OCI-LY7 (cell line): ENCODE results near the gene SLC9A9. TPM values are rescaled to one million over a fixed set of nuclear protein-coding genes. Genes with fewer than 3 reads are reported as not detected.

Experiments used
- BruUV-seq: library from RNA; stranded (reverse); fragments of 400-500 nt; replicated peaks from 2 replicates; lab custom pipeline; 2021; lab: Mats Ljungman, UMichigan
- CTCF ChIA-PET: fragments of 300-600 bp; sonication (Branson Sonifier 250); formaldehyde crosslinking; loops from one replicate; lab custom pipeline; 2022; ENCODE audit warnings: antibody characterized with exemption; ENCODE audit not compliant: unreplicated experiment; lab: Charles Lee
- POLR2A ChIA-PET: fragments of 300-600 bp; sonication (Branson Sonifier 250); formaldehyde crosslinking; loops from one replicate; lab custom pipeline; 2022; ENCODE audit warnings: antibody characterized with exemption; lab: Charles Lee
- DNase-seq: peaks from one replicate; pipeline ENCODE4 v3.0.0-alpha.2; 2015; ENCODE audit warnings: low spot score
- H2AFZ ChIP-seq: fragments of 200-600 bp; sonication (generic), shearing (Covaris generic); 2 replicates; pipeline ENCODE4 v1.6.1; 2014; ENCODE audit warnings: mild to moderate bottlenecking, antibody characterized with exemption, low read length, moderate library complexity
- H3K27ac ChIP-seq: fragments of 200-600 bp; sonication (generic); 2 replicates; pipeline ENCODE4 v1.5.1; 2014; ENCODE audit warnings: mixed run types, low read depth, mild to moderate bottlenecking, moderate library complexity, low read length, inconsistent platforms; ENCODE audit not compliant: poor library complexity, severe bottlenecking
- H3K36me3 ChIP-seq: fragments of 200-600 bp; sonication (generic); 2 replicates; pipeline ENCODE4 v1.6.1; 2014; ENCODE audit warnings: mild to moderate bottlenecking, antibody characterized with exemption, low read length, moderate library complexity, mixed read lengths; ENCODE audit not compliant: insufficient read depth
- H3K4me1 ChIP-seq: fragments of 200-600 bp; sonication (generic); 2 replicates; pipeline ENCODE4 v1.5.1; 2014; ENCODE audit warnings: mild to moderate bottlenecking, low read length; ENCODE audit not compliant: insufficient read depth, poor library complexity, severe bottlenecking
- H3K4me2 ChIP-seq: fragments of 200-600 bp; sonication (generic); 2 replicates; pipeline ENCODE4 v1.6.1; 2014; ENCODE audit warnings: mild to moderate bottlenecking, low read length
- H3K4me3 ChIP-seq: fragments of 200-600 bp; sonication (generic); 2 replicates; pipeline ENCODE4 v1.5.1; 2014; ENCODE audit warnings: mild to moderate bottlenecking, low read depth, low read length; ENCODE audit not compliant: poor library complexity, severe bottlenecking
- H3K79me2 ChIP-seq: fragments of 200-600 bp; sonication (generic); 2 replicates; pipeline ENCODE4 v1.6.1; 2016; ENCODE audit warnings: low read depth, mild to moderate bottlenecking, low read length, moderate library complexity, mixed read lengths; ENCODE audit not compliant: insufficient read depth
- H3K9me2 ChIP-seq: fragments of 200-600 bp; sonication (generic); 2 replicates; pipeline ENCODE4 v1.6.1; 2016; ENCODE audit warnings: mild to moderate bottlenecking, low read length, mixed read lengths; ENCODE audit not compliant: insufficient read depth
- H3K9me3 ChIP-seq: fragments of 200-600 bp; sonication (generic); 2 replicates; pipeline ENCODE4 v1.6.1; 2014; ENCODE audit warnings: mild to moderate bottlenecking, mixed run types, low read length, mixed read lengths
- H4K20me1 ChIP-seq: fragments of 200-600 bp; sonication (generic); 2 replicates; pipeline ENCODE4 v1.6.1; 2014; ENCODE audit warnings: mild to moderate bottlenecking, antibody characterized with exemption, low read length, moderate library complexity, mixed read lengths; ENCODE audit not compliant: insufficient read depth
- CTCF ChIP-seq: fragments of 200-600 bp; sonication (generic); conservative IDR thresholded peaks from 2 replicates; pipeline ENCODE4 v1.5.1; 2014; ENCODE audit warnings: mild to moderate bottlenecking, antibody characterized with exemption, low read length, moderate library complexity, mixed read lengths
- EZH2phosphoT487 ChIP-seq: fragments of 200-600 bp; sonication (generic); IDR thresholded peaks from 2 replicates; pipeline ENCODE4 v1.6.1; 2018; ENCODE audit warnings: low read depth, borderline replicate concordance, mild to moderate bottlenecking, mixed run types, antibody characterized with exemption, low read length, moderate library complexity, mixed read lengths
- intact Hi-C: fragments of 100-400 bp; cut with micrococcal nuclease; formaldehyde crosslinking; loops from one replicate; pipeline ENCODE4 v1.10.0; 2022; ENCODE audit not compliant: unreplicated experiment
- total RNA-seq, 2 experiments: library from RNA; depleted of rRNA in 1 of 2; stranded (reverse); fragments of >200 nt in 1 of 2; shearing (Covaris generic) in 1 of 2; gene quantifications; 2 replicates each; pipeline ENCODE4 v1.2.3, GENCODE V29; 2014 to 2022

Gene SLC9A9
- total RNA-seq, 2 experiments from 2014 or later, result 9.3 to 14.8 TPM

- intact Hi-C loops, result no loop called here
These were observed 154.8 kb downstream of the SLC9A9 start for GRCh38 chr3:143693506-143693905.

GRCh38 chr3:143686638-143687197 lies 161.6 kb downstream of the SLC9A9 start:
- Histone ChIP-seq H3K79me2 (no peaks in the 10 kb centered on the region), H3K9me2 (no peaks in the 10 kb centered on the region), H3K9me3 (no peaks in the 10 kb centered on the region), H3K36me3 (no peaks in the 10 kb centered on the region), H2AFZ (no peak overlapping the region), H3K4me3 (no peak overlapping the region), H3K27ac (no peak overlapping the region), H3K4me2 (no peak overlapping the region), H3K4me1 (no peaks in the 10 kb centered on the region), H4K20me1 (no peaks in the 10 kb centered on the region)
- POLR2A ChIA-PET, result interaction anchor here (0.6 kb wide), 1 partner anchor 20 kb away, joined by 4 read pairs; no protein-coding TSS in a partner anchor
- DNase-seq, result no peak
- CTCF ChIA-PET, result no interaction called here
- no TSS peak for BruUV-seq
- TF ChIP-seq EZH2phosphoT487 (no peak), CTCF (no peak)
- intact Hi-C loops, result no loop called here

More at GRCh38 chr3:143693506-143693905, 154.8 kb downstream of the SLC9A9 start:
- H3K27ac ChIP-seq, result no peak overlapping the region
- BruUV-seq, result no TSS peak
- no peaks in the 10 kb centered on the region for H3K9me3 ChIP-seq
- no peaks in the 10 kb centered on the region for H3K36me3 ChIP-seq
- no peak for DNase-seq
- no peaks in the 10 kb centered on the region for H3K79me2 ChIP-seq
- CTCF ChIA-PET, result no interaction called here
- POLR2A ChIA-PET, result interaction anchor here (0.8 kb wide), 1 partner anchor 272 kb away, joined by 3 read pairs; no protein-coding TSS in a partner anchor
- no peaks in the 10 kb centered on the region for H3K9me2 ChIP-seq
- TF ChIP-seq CTCF (no peak), EZH2phosphoT487 (no peak)
- H3K4me1 ChIP-seq, result no peaks in the 10 kb centered on the region
- H2AFZ ChIP-seq, result no peak overlapping the region
- no peaks in the 10 kb centered on the region for H4K20me1 ChIP-seq
- H3K4me3 ChIP-seq, result no peak overlapping the region
- H3K4me2 ChIP-seq, result no peak overlapping the region

- intact Hi-C loops, result no loop called here
- no peak overlapping the region for H2AFZ ChIP-seq
These were observed 162.8 kb downstream of the SLC9A9 start for GRCh38 chr3:143685491-143685890.

More at GRCh38 chr3:143685491-143685890, 162.8 kb downstream of the SLC9A9 start:
- TF ChIP-seq EZH2phosphoT487 (no peak), CTCF (no peak)
- Histone ChIP-seq H3K9me2 (no peaks in the 10 kb centered on the region), H4K20me1 (no peaks in the 10 kb centered on the region), H3K36me3 (no peaks in the 10 kb centered on the region), H3K4me3 (no peak overlapping the region), H3K4me2 (no peak overlapping the region), H3K79me2 (no peaks in the 10 kb centered on the region), H3K27ac (no peak overlapping the region), H3K4me1 (no peaks in the 10 kb centered on the region), H3K9me3 (no peaks in the 10 kb centered on the region)
- no peak for DNase-seq
- ChIA-PET CTCF (no interaction called here), POLR2A (no interaction called here)
- BruUV-seq, result no TSS peak
